GM23338 (cell line): Measurements from ENCODE around the gene LRRFIP1. TPM values are rescaled to one million over a fixed set of nuclear protein-coding genes. Genes with fewer than 3 reads are reported as not detected.

Experiments used
- ATAC-seq: fragments of 200-7000 bp; cut with Tn5 transposase; 3 replicates; pipeline ENCODE4 v1.9.1; 2020
- DNase-seq: peaks from one replicate; pipeline ENCODE4 v3.0.0-alpha.2; 2015; ENCODE audit warnings: low spot score
- H2AFZ ChIP-seq: fragments of 200-600 bp; sonication (generic); 2 replicates; pipeline ENCODE4 v1.8.0; 2016; ENCODE audit warnings: antibody characterized with exemption, mild to moderate bottlenecking, moderate library complexity
- H3F3A ChIP-seq: fragments of 200-600 bp; sonication (generic); replicated peaks from 2 replicates; pipeline ENCODE4 v1.8.0; 2017; ENCODE audit warnings: antibody characterized with exemption, mixed run types, low read depth
- H3K27ac ChIP-seq: fragments of 200-600 bp; sonication (generic); 2 replicates; pipeline ENCODE4 v1.6.1; 2016; ENCODE audit warnings: low read depth
- H3K27me3 ChIP-seq: fragments of 200-600 bp; sonication (generic); 2 replicates; pipeline ENCODE4 v1.8.0; 2016; ENCODE audit warnings: mild to moderate bottlenecking, mixed run types, moderate library complexity; ENCODE audit not compliant: insufficient read depth
- H3K36me3 ChIP-seq: fragments of 200-600 bp; sonication (generic); 2 replicates; pipeline ENCODE4 v1.8.0; 2016; ENCODE audit warnings: mild to moderate bottlenecking; ENCODE audit not compliant: insufficient read depth
- H3K4me1 ChIP-seq: fragments of 200-600 bp; sonication (generic); 2 replicates; pipeline ENCODE4 v1.8.0; 2016; ENCODE audit warnings: mild to moderate bottlenecking, moderate library complexity; ENCODE audit not compliant: insufficient read depth
- H3K4me2 ChIP-seq: fragments of 200-600 bp; sonication (generic); 2 replicates; pipeline ENCODE4 v1.7.1; 2017; ENCODE audit warnings: mixed run types
- H3K4me3 ChIP-seq: fragments of 200-600 bp; sonication (generic); 2 replicates; pipeline ENCODE4 v1.6.1; 2016; ENCODE audit warnings: mixed run types
- H3K79me2 ChIP-seq: fragments of 200-600 bp; sonication (generic); replicated peaks from 2 replicates; pipeline ENCODE4 v1.8.0; 2017; ENCODE audit warnings: mild to moderate bottlenecking; ENCODE audit not compliant: insufficient read depth
- H3K9me2 ChIP-seq: fragments of 200-600 bp; sonication (generic); 2 replicates; pipeline ENCODE4 v1.8.0; 2017; ENCODE audit not compliant: insufficient read depth
- H4K20me1 ChIP-seq: fragments of 200-600 bp; sonication (generic); replicated peaks from 2 replicates; pipeline ENCODE4 v1.8.0; 2017; ENCODE audit warnings: mild to moderate bottlenecking; ENCODE audit not compliant: insufficient read depth
- H3K27ac Mint-ChIP-seq: 2 replicates; pipeline ENCODE4 v1.8.0; 2020; ENCODE audit warnings: inconsistent platforms, mild to moderate bottlenecking, moderate library complexity, mixed read lengths
- H3K27me3 Mint-ChIP-seq: 3 replicates; pipeline ENCODE4 v1.8.0; 2022; ENCODE audit warnings: low read depth, mild to moderate bottlenecking, moderate library complexity, mixed read lengths, inconsistent platforms; ENCODE audit not compliant: insufficient read depth, poor library complexity
- H3K36me3 Mint-ChIP-seq: 3 replicates; pipeline ENCODE4 v1.8.0; 2021; ENCODE audit warnings: low read depth, mild to moderate bottlenecking, inconsistent platforms, moderate library complexity, mixed read lengths
- H3K4me1 Mint-ChIP-seq: 3 replicates; pipeline ENCODE4 v1.8.0; 2020; ENCODE audit warnings: mild to moderate bottlenecking, inconsistent platforms, mixed read lengths
- H3K4me3 Mint-ChIP-seq: 3 replicates; pipeline ENCODE4 v1.8.0; 2021; ENCODE audit warnings: moderate library complexity, mild to moderate bottlenecking, inconsistent platforms, mixed read lengths
- H3K9me3 Mint-ChIP-seq: 3 replicates; pipeline ENCODE4 v1.8.0; 2020; ENCODE audit warnings: moderate library complexity, mild to moderate bottlenecking, inconsistent platforms, mixed read lengths
- CREB1 ChIP-seq: fragments of 250-450 bp; sonication (Bioruptor Pico); IDR thresholded peaks from 2 replicates; pipeline ENCODE4 v1.5.0; 2020; ENCODE audit warnings: low read depth, mild to moderate bottlenecking, moderate library complexity
- EZH2 ChIP-seq: fragments of 200-600 bp; sonication (generic); IDR thresholded peaks from one replicate; pipeline ENCODE4 v1.8.0; 2017; ENCODE audit warnings: antibody characterized with exemption, mild to moderate bottlenecking, low read depth; ENCODE audit not compliant: unreplicated experiment
- NANOG ChIP-seq: IDR thresholded peaks from 2 replicates; pipeline ENCODE4 v1.6.1; 2016; ENCODE audit warnings: antibody characterized with exemption, borderline replicate concordance
- ZNF114 ChIP-seq: fragments of 250-450 bp; sonication (Bioruptor Pico); IDR thresholded peaks from 2 replicates; pipeline ENCODE4 v1.5.0; 2020; ENCODE audit warnings: mild to moderate bottlenecking, moderate library complexity
- ZNF331 ChIP-seq: fragments of 250-450 bp; sonication (Bioruptor Pico); IDR thresholded peaks from 2 replicates; pipeline ENCODE4 v1.5.0; 2020; ENCODE audit warnings: low read depth, mild to moderate bottlenecking, moderate library complexity
- polyA plus RNA-seq: library from polyadenylated mRNA; unstranded; fragments of >200 nt; fragmentation: Nextera tagmentation; extraction: Ambion mirVana; gene quantifications from 2 replicates; pipeline ENCODE4 v1.2.1, GENCODE V29; 2016
- total RNA-seq: library from RNA; depleted of rRNA; stranded (reverse); fragments of >200 nt; shearing (Covaris generic); gene quantifications from 2 replicates; pipeline ENCODE4 v1.2.3, GENCODE V29; 2014
- TF ChIP-seq, protein P1 (sequence below): IDR thresholded peaks from 2 replicates; pipeline ENCODE4 v1.6.1; 2016; ENCODE audit warnings: antibody characterized with exemption
- TF ChIP-seq, protein P2 (sequence below), 2 experiments: fragments of 200-600 bp in 1 of 2; sonication (generic) in 1 of 2; conservative IDR thresholded peaks; 2 replicates each; pipeline versions ENCODE4 v1.5.1 to v1.6.1; 2016 to 2017; ENCODE audit warnings: antibody characterized with exemption in 2 of 2, low read depth in 2 of 2, mild to moderate bottlenecking in 2 of 2, moderate library complexity in 1 of 2
- TF ChIP-seq, protein P3 (sequence below): IDR thresholded peaks from one replicate; pipeline ENCODE4 v1.6.1; 2018; ENCODE audit warnings: antibody characterized with exemption; ENCODE audit not compliant: unreplicated experiment

Gene LRRFIP1
- total and polyA plus RNA-seq, 2 experiments from 2014 or later = 59.6 to 178 TPM

DNA sequence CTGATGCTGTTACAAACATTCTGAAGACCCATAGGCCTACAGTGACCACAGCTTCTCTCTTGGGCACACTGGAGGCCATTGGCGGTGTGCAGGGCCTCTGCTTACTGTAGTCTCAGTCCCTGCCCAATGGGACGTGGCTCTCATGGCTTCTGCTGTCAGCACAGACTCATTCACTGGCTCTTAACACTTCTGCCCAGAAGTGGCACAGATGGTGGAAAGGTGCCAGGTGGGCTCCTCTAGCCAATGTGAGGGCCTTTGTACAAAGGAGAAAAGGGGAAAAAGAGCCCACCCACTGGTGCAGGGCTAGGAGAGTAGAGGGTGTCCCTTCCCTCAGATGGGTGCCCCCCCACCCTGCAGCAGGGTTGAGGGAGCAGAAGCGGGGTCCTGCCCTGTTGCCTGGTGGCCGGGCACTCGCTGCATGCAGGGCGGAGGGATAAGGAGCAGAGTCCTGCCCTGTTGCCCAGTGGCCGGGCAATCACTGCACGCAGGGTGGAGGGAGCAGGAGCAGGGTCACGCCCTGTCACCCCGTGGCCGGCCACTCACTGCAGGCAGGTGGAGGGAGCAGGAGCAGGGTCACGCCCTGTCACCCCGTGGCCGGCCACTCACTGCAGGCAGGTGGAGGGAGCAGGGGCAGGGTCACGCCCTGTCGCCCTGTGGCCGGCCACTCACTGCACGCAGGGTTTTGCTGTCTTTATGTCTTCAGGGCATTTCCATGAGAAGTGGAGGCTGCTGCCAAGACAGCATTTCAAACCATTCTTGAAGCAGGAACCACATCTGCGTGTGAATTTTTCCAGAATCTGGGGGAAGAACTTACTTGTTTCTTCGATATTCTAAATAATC, 20.0 kb downstream of the LRRFIP1 start:
- Histone ChIP-seq H4K20me1 (no peaks in the 10 kb centered on the region; the same call in 1 of the 2 replicates), H3K4me3 (no peak overlapping the region), H3K4me1 (no peaks in the 10 kb centered on the region), H3K27ac (no peak overlapping the region), H3F3A (no peaks in the 10 kb centered on the region), H3K9me2 (no peaks in the 10 kb centered on the region; the same call in 1 of the 2 replicates), H3K27me3 (peaks cover 4% of the 10 kb centered on the region), H3K36me3 (0 out of 2 replicates have a peak, but pooled peaks cover 2% of the 10 kb centered on the region), H3K79me2 (peaks cover 6% of the 10 kb centered on the region; the same call in 1 of the 2 replicates), H2AFZ (no peak overlapping the region), H3K4me2 (no peak overlapping the region)
- ATAC-seq (no peak; the same call in 2 of the 3 replicates), DNase-seq (no peak)
- peaks cover 1% of the 10 kb centered on the region for H3K27me3 Mint-ChIP-seq
- TF ChIP-seq NANOG (no peak), CREB1 (CRISPR knock-in tag) (no peak), EZH2 (no peak), ZNF331 (CRISPR knock-in tag) (no peak), ZNF114 (no peak)
- TF ChIP-seq, protein P1, sequence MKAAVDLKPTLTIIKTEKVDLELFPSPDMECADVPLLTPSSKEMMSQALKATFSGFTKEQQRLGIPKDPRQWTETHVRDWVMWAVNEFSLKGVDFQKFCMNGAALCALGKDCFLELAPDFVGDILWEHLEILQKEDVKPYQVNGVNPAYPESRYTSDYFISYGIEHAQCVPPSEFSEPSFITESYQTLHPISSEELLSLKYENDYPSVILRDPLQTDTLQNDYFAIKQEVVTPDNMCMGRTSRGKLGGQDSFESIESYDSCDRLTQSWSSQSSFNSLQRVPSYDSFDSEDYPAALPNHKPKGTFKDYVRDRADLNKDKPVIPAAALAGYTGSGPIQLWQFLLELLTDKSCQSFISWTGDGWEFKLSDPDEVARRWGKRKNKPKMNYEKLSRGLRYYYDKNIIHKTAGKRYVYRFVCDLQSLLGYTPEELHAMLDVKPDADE = no peak
- TF ChIP-seq, protein P2, sequence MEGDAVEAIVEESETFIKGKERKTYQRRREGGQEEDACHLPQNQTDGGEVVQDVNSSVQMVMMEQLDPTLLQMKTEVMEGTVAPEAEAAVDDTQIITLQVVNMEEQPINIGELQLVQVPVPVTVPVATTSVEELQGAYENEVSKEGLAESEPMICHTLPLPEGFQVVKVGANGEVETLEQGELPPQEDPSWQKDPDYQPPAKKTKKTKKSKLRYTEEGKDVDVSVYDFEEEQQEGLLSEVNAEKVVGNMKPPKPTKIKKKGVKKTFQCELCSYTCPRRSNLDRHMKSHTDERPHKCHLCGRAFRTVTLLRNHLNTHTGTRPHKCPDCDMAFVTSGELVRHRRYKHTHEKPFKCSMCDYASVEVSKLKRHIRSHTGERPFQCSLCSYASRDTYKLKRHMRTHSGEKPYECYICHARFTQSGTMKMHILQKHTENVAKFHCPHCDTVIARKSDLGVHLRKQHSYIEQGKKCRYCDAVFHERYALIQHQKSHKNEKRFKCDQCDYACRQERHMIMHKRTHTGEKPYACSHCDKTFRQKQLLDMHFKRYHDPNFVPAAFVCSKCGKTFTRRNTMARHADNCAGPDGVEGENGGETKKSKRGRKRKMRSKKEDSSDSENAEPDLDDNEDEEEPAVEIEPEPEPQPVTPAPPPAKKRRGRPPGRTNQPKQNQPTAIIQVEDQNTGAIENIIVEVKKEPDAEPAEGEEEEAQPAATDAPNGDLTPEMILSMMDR (conservative IDR thresholded peaks at IDR 0.05; ENCODE audit: low read depth in 2 of 2) = no peak
- TF ChIP-seq, protein P3, sequence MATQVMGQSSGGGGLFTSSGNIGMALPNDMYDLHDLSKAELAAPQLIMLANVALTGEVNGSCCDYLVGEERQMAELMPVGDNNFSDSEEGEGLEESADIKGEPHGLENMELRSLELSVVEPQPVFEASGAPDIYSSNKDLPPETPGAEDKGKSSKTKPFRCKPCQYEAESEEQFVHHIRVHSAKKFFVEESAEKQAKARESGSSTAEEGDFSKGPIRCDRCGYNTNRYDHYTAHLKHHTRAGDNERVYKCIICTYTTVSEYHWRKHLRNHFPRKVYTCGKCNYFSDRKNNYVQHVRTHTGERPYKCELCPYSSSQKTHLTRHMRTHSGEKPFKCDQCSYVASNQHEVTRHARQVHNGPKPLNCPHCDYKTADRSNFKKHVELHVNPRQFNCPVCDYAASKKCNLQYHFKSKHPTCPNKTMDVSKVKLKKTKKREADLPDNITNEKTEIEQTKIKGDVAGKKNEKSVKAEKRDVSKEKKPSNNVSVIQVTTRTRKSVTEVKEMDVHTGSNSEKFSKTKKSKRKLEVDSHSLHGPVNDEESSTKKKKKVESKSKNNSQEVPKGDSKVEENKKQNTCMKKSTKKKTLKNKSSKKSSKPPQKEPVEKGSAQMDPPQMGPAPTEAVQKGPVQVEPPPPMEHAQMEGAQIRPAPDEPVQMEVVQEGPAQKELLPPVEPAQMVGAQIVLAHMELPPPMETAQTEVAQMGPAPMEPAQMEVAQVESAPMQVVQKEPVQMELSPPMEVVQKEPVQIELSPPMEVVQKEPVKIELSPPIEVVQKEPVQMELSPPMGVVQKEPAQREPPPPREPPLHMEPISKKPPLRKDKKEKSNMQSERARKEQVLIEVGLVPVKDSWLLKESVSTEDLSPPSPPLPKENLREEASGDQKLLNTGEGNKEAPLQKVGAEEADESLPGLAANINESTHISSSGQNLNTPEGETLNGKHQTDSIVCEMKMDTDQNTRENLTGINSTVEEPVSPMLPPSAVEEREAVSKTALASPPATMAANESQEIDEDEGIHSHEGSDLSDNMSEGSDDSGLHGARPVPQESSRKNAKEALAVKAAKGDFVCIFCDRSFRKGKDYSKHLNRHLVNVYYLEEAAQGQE = no peak
- no peak overlapping the region for H3K4me3 Mint-ChIP-seq
- peaks cover 23% of the 10 kb centered on the region for H3K36me3 Mint-ChIP-seq
- no peaks in the 10 kb centered on the region; the same call in 2 of the 3 replicates for H3K4me1 Mint-ChIP-seq
- H3K9me3 Mint-ChIP-seq = peaks cover 5% of the 10 kb centered on the region; the same call in 1 of the 3 replicates
- H3K27ac Mint-ChIP-seq = no peak overlapping the region
